Superior temporal gyrus (tissue), 1 donor: ENCODE measurements around the gene TMCO4.

Experiments used
- DNase-seq: peaks from one replicate; pipeline ENCODE4 v3.0.0-alpha.2; 2016; ENCODE audit errors: extremely low spot score

Gene TMCO4

GRCh38 chr1:19656780-19657466, 142.8 kb downstream of the TMCO4 start:
- no peak for DNase-seq

- DNase-seq = no peak
These were observed 143.5 kb downstream of the TMCO4 start for GRCh38 chr1:19656134-19656779.

GRCh38 chr1:19655718-19656080, 144.0 kb downstream of the TMCO4 start:
- DNase-seq = no peak

DNA sequence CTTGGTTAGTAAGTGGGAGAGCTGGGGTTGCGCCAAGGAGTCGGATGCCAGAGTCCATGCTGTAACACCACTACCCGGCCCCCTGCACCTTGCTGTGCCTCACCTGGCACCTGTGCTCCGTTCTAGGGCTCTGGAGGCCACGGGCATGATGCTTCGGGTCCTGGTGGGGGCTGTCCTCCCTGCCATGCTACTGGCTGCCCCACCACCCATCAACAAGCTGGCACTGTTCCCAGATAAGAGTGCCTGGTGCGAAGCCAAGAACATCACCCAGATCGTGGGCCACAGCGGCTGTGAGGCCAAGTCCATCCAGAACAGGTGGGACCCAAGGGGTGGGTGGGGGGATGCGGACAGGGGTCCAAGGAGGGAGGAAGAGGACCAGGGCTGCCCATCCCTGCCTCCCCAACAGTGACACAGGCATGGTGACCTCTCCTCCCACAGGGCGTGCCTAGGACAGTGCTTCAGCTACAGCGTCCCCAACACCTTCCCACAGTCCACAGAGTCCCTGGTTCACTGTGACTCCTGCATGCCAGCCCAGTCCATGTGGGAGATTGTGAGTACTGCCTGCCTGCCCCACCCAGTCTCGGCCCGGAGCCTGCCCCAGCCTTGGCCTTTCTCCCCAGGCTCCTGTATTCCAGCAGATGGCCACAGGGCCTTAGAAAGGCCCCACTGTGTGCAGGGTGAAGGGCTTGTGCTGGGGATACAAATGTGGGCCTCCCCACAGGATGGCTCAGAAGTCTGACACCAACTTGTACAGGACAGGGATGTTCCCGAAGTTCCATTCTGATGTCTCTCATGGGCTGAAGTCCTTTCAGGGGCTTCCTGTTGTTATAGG, 144.6 kb downstream of the TMCO4 start:
- no peak for DNase-seq

DNA sequence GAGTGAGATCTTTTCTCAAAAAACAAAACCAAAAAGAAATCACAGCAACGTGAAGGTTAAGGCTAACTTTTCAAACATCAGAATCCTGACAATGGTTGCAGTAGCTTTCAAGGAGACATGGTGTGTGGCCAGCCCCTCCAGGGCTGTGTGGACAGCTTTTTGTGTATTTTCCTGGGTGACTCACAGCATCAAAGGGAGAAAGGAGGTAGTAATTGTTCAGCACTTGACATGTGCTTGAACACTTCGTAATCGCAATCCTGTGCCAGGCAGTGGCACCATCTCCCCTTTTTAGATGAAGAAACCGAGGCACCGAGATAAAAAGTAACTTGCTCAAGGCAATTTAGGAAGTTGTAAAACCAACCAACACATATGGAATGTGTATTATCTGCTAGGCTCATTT, 145.3 kb downstream of the TMCO4 start:
- DNase-seq = no peak

DNA sequence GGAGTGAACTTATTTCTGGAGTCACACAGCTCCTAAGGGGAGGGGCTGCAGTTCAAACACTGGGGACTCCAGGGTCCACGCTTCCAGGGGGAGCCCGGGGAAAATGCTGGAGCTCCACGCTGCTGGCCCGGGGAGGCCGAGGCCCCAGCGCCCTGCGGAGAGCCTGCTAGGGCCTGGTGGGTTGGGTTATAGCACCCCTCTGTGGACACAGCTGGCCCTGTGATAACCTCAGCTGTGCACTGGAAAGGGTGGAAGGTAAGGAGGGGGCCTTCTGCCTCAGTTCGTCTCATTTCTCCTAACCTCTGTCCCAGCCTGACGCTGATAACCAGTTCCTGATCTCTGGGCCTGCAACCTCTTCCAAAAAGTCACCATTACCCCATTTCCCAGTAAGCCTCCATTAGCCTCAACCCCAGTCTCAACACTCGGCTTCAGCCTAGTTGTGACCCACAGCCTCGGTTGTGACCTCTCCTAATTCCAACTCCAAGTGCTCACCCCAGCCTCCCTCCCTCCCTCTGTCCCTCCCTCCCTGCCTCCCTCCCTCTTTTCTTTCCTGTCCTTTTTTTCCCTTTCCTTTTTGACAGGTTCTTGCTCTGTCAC, 148.5 kb downstream of the TMCO4 start:
- DNase-seq = peak; percentile 63

DNA sequence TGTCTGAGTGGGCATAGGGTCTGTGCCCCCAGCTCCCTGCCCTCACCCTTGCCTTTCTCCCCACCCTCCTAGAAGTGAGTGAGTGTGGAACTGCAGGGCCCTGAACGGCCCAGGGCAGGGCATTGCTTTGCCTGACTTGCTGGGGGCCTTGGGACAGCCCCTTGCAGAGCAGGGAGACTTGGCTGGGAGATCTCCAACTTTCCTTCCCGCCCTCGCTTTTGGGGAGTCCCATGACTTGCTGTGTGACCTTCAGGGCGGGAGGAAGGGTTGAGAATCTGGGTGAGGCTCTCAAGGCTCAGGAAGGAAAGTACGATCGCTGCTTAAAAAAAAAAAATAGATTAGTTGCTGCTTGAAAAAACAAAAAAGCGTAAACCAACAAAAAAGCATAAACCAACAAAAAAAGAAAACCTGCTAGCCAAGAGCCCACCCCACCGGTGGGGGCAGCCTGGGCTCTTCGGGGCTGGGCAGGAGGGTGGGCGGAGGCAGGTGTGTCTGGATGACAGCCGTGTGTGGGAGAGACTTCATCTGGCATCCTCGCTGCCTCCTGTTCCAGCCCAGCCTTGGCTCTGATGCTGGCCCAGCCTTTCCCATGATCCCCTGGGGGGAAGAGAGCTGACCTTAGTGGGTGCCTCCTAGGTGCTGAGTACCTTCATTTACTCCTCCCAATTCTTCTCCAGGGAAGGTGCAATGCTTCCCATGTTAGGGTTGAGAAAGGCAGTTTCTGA, 149.1 kb downstream of the TMCO4 start:
- DNase-seq = no peak

DNA sequence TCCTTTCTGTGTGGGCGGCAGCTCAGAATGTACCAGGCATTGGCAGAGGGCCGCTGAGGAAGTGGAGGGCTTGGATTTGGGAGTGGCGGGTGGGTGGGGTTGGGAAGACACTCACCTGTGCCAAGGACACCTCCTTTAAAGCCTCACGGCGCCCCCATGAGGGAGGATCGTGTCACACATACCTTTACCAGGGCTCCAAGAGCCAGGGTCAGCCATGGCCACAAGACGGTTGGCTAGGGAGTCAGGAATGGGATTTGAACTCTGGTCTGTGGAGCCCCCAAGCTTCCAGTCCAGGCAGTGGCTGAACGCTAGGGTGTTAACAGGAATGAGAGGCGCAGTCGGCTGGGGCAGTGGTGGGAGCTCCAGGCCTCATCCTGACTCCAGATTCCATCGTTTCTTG, 151.0 kb downstream of the TMCO4 start:
- DNase-seq = no peak

GRCh38 chr1:19648239-19648638, 151.5 kb downstream of the TMCO4 start:
- DNase-seq = no peak

DNA sequence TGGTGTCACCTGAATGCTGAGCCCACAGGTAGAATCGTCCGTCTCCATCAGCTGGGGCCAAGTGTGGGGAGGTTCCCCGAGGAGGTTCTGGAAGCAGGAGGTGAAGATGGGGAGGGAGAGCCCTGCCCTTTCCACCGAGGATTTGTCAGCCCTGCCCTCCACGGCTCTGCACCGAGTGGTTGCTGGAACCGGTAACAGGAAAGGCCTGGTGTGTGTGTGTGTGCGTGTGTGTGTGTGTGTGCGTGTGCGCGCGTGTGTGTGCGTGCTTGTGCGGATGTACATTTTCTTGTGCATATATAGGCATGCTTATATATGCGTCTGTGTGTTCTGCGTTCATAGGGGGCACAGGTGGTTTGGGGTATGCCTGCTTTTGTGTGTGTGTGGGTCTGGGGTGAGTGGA, 152.1 kb downstream of the TMCO4 start:
- no peak for DNase-seq

- DNase-seq = no peak
These were observed 153.1 kb downstream of the TMCO4 start for GRCh38 chr1:19646377-19647319.

- no peak for DNase-seq
These were observed 154.1 kb downstream of the TMCO4 start for GRCh38 chr1:19645411-19646251.

GRCh38 chr1:19644681-19645410, 154.9 kb downstream of the TMCO4 start:
- no peak for DNase-seq

GRCh38 chr1:19644395-19644680, 155.4 kb downstream of the TMCO4 start:
- DNase-seq = no peak

GRCh38 chr1:19643602-19644394, 155.9 kb downstream of the TMCO4 start, which contains the start of gene NBL1:
Gene NBL1, plus strand, starts transcription at chr1:19644311. Its CDS starts 10,720 bp downstream, at chr1:19655031.
- DNase-seq = no peak

DNA sequence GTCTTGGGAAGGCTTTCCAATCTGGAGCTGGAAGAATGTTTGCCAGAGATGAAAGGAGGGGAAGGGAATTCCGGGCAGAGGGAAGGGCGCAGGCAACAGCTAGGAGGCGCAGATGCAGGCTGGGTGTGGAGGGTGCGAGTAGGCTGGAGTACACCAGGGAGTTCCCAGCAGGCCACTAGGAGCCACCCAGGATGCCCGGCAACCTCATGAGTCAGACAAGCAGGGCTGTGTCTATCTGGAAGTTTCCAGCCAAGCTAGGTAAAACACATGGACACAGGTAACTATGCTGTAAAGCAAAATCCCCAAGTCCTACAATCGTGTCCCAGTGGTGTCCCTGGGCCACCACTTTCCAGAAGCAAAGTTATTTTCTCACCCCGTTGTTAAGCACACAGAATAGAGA, 156.6 kb downstream of the TMCO4 start:
- DNase-seq = no peak

GRCh38 chr1:19640363-19641316, 159.1 kb downstream of the TMCO4 start:
- no peak for DNase-seq
